ENCODE results near the gene PLSCR1. TPM values are rescaled to one million over a fixed set of nuclear protein-coding genes. Genes with fewer than 3 reads are reported as not detected.

Gene PLSCR1
- total RNA-seq, 1 experiment from 2014 or later: 62.8 TPM

GRCh38 chr3:146493761-146494160, 50.6 kb downstream of the PLSCR1 start:
- TF ChIP-seq CTCF (IDR thresholded peaks at IDR 0.05; ENCODE audit: unreplicated experiment): no peak
- ChIA-PET POLR2A (interaction anchor here (1.3 to 3.3 kb wide), 2 partner anchors 13 to 50 kb away, joined by 4 to 24 read pairs; partner anchors contain the start of gene PLSCR1), CTCF (interaction anchor here (0.7 to 0.8 kb wide), 2 partner anchors 421 to 1724 kb away, joined by 4 read pairs; no protein-coding TSS in a partner anchor)
- Mint-ChIP-seq H3K9me3 (ENCODE audit: unreplicated experiment) (peaks cover 14% of the 10 kb centered on the region), H3K27ac (ENCODE audit: low read depth, unreplicated experiment) (peak overlapping the region; percentile 91), H3K4me1 (ENCODE audit: insufficient read depth, unreplicated experiment) (peaks cover 44% of the 10 kb centered on the region), H3K4me3 (ENCODE audit: unreplicated experiment) (peak overlapping the region; percentile 38), H3K27me3 (ENCODE audit: insufficient read depth, unreplicated experiment) (no peaks in the 10 kb centered on the region), H3K36me3 (ENCODE audit: insufficient read depth, unreplicated experiment) (peaks cover 13% of the 10 kb centered on the region)
- peak; percentile 59 for DNase-seq (ENCODE audit: unreplicated experiment)
- intact Hi-C loops (cut with micrococcal nuclease): loop anchor here (1.0 kb wide), 1 partner anchor 13 kb away; no protein-coding TSS in a partner anchor
- BruUV-seq (replicated peaks): no TSS peak

GRCh38 chr3:146493221-146493620, 51.2 kb downstream of the PLSCR1 start:
- peak; percentile 50 for DNase-seq (ENCODE audit: unreplicated experiment)
- Mint-ChIP-seq H3K4me1 (ENCODE audit: insufficient read depth, unreplicated experiment) (peaks cover 44% of the 10 kb centered on the region), H3K4me3 (ENCODE audit: unreplicated experiment) (peak overlapping the region; percentile 38), H3K36me3 (ENCODE audit: insufficient read depth, unreplicated experiment) (peaks cover 15% of the 10 kb centered on the region), H3K27me3 (ENCODE audit: insufficient read depth, unreplicated experiment) (no peaks in the 10 kb centered on the region), H3K9me3 (ENCODE audit: unreplicated experiment) (peaks cover 14% of the 10 kb centered on the region), H3K27ac (ENCODE audit: low read depth, unreplicated experiment) (peak overlapping the region; percentile 91)
- TF ChIP-seq CTCF (IDR thresholded peaks at IDR 0.05; ENCODE audit: unreplicated experiment): no peak
- intact Hi-C loops (cut with micrococcal nuclease): no loop called here
- POLR2A ChIA-PET: interaction anchor here (1.3 to 3.3 kb wide), 2 partner anchors 14 to 51 kb away, joined by 4 to 24 read pairs; partner anchors contain the start of gene PLSCR1
- CTCF ChIA-PET: interaction anchor here (0.7 to 0.8 kb wide), 2 partner anchors 420 to 1724 kb away, joined by 4 read pairs; no protein-coding TSS in a partner anchor
- TSS peak; percentile 64 for BruUV-seq (replicated peaks)

DNA sequence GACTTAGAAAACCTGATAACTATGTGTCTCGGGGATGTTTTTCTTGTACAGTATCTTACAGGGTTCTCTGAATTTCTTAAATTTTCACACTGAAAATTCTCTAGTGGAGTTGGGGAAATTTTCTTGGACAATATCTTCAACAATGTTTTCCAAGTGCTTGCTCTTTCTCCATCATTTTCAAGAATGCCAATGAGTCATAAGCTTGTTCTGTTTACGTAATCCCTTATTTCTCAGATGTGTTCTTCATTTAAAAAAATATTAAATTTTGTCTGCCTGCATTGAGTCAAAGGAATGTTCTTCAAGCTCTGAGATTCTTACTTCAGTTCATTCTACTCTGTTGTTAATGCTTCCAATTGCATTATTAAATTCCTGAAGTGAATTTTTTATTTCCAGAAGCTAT, 53.1 kb downstream of the PLSCR1 start:
- intact Hi-C loops (cut with micrococcal nuclease): no loop called here
- peak; percentile 68 for DNase-seq (ENCODE audit: unreplicated experiment)
- no TSS peak for BruUV-seq (replicated peaks)

GRCh38 chr3:146485297-146485696, 59.1 kb downstream of the PLSCR1 start:
- TF ChIP-seq CTCF (IDR thresholded peaks at IDR 0.05; ENCODE audit: unreplicated experiment): no peak
- H3K27me3 Mint-ChIP-seq (ENCODE audit: insufficient read depth, unreplicated experiment): no peaks in the 10 kb centered on the region
- H3K36me3 Mint-ChIP-seq (ENCODE audit: insufficient read depth, unreplicated experiment): peaks cover 5% of the 10 kb centered on the region
- intact Hi-C loops (cut with micrococcal nuclease): no loop called here
- BruUV-seq (replicated peaks): no TSS peak
- ChIA-PET CTCF (no interaction called here), POLR2A (no interaction called here)
- no peak for DNase-seq (ENCODE audit: unreplicated experiment)
- H3K4me1 Mint-ChIP-seq (ENCODE audit: insufficient read depth, unreplicated experiment): no peaks in the 10 kb centered on the region
- no peak overlapping the region for H3K4me3 Mint-ChIP-seq (ENCODE audit: unreplicated experiment)
- H3K27ac Mint-ChIP-seq (ENCODE audit: low read depth, unreplicated experiment): no peak overlapping the region
- peaks cover 28% of the 10 kb centered on the region for H3K9me3 Mint-ChIP-seq (ENCODE audit: unreplicated experiment)

More for the DNA sequence above, 53.1 kb downstream of the PLSCR1 start:
- CTCF ChIA-PET: interaction anchor here (1.2 kb wide), 2 partner anchors 35 to 165 kb away, joined by 3 read pairs; no protein-coding TSS in a partner anchor
- H3K9me3 Mint-ChIP-seq (ENCODE audit: unreplicated experiment): peaks cover 22% of the 10 kb centered on the region
- POLR2A ChIA-PET: interaction anchor here (0.7 to 3.3 kb wide), 5 partner anchors 11 to 306 kb away, joined by 3 to 24 read pairs (median 3); partner anchors contain the start of gene PLSCR1
- H3K27ac Mint-ChIP-seq (ENCODE audit: low read depth, unreplicated experiment): peak overlapping the region; percentile 91
- H3K4me3 Mint-ChIP-seq (ENCODE audit: unreplicated experiment): no peak overlapping the region
- H3K27me3 Mint-ChIP-seq (ENCODE audit: insufficient read depth, unreplicated experiment): no peaks in the 10 kb centered on the region
- TF ChIP-seq CTCF (IDR thresholded peaks at IDR 0.05; ENCODE audit: unreplicated experiment): no peak
- H3K36me3 Mint-ChIP-seq (ENCODE audit: insufficient read depth, unreplicated experiment): peaks cover 15% of the 10 kb centered on the region
- H3K4me1 Mint-ChIP-seq (ENCODE audit: insufficient read depth, unreplicated experiment): peaks cover 41% of the 10 kb centered on the region

All from MCF 10A (cell line).